T-cell (primary cell): ENCODE data around the gene SLC32A1. TPM values are rescaled to one million over a fixed set of nuclear protein-coding genes. Genes with fewer than 3 reads are reported as not detected.
A peak's percentile ranks its signal among the peaks of the same experiment; 100 is the strongest.

Experiments used
- ATAC-seq, 4 experiments: fragments of 200-7000 bp in 3 of 4; fragments of 150-1000 bp in 1 of 4; cut with Tn5 transposase; replicated peaks in 1 of 4; 1 replicate in 3 of 4; 2 replicates in 1 of 4; pipeline ENCODE4 v1.10.0; 2021; ENCODE audit warnings: moderate library complexity in 3 of 4, mild to moderate bottlenecking in 2 of 4, moderate number of reproducible peaks in 1 of 4
- CTCF ChIA-PET, 2 donors: fragments of 300-600 bp; sonication (Branson Sonifier 250); formaldehyde crosslinking; loops; one replicate each; lab custom pipeline; 2022; ENCODE audit warnings: antibody characterized with exemption in 2 of 2; lab: Charles Lee
- POLR2A ChIA-PET, 2 donors: fragments of 300-600 bp; sonication (Branson Sonifier 250); formaldehyde crosslinking; loops; one replicate each; lab custom pipeline; 2022; ENCODE audit warnings: antibody characterized with exemption in 2 of 2; lab: Charles Lee
- DNase-seq, 35 experiments: peaks; one replicate each; pipeline versions ENCODE4 v3.0.0 to v3.0.0-alpha.2; 2013 to 2023
- H3K27ac ChIP-seq: one replicate; pipeline ENCODE4 v1.5.1; 2013; ENCODE audit warnings: low read length
- H3K27me3 ChIP-seq, 2 experiments: replicated peaks in 1 of 2; 1 replicate in 1 of 2; 2 replicates in 1 of 2; pipeline versions ENCODE4 v1.6.1 to v1.7.0; 2013; ENCODE audit warnings: low read length in 1 of 2, mixed read lengths in 1 of 2; ENCODE audit not compliant: control insufficient read depth in 2 of 2, insufficient read depth in 2 of 2; ENCODE audit errors: extremely low read depth in 1 of 2
- H3K36me3 ChIP-seq, 2 donors: 1 replicate in 1 of 2; 2 replicates in 1 of 2; pipeline versions ENCODE4 v1.6.1 to v1.7.0; 2013; ENCODE audit warnings: low read length in 1 of 2; ENCODE audit not compliant: control insufficient read depth in 2 of 2, insufficient read depth in 1 of 2; ENCODE audit errors: extremely low read depth in 1 of 2
- H3K4me1 ChIP-seq, 2 experiments: 1 replicate in 1 of 2; 2 replicates in 1 of 2; pipeline versions ENCODE4 v1.6.1 to v1.7.0; 2013; ENCODE audit warnings: low read length in 2 of 2, mixed read lengths in 1 of 2; ENCODE audit not compliant: insufficient read depth in 2 of 2, control insufficient read depth in 1 of 2; ENCODE audit errors: extremely low read depth in 1 of 2
- H3K4me3 ChIP-seq, 2 donors: 1 replicate in 1 of 2; 2 replicates in 1 of 2; pipeline versions ENCODE4 v1.5.1 to v1.7.0; 2013; ENCODE audit warnings: mild to moderate bottlenecking in 2 of 2, low read length in 1 of 2, moderate library complexity in 1 of 2; ENCODE audit not compliant: control insufficient read depth in 1 of 2; ENCODE audit errors: extremely low read depth in 1 of 2
- H3K9me3 ChIP-seq: 2 replicates; pipeline ENCODE4 v1.7.0; 2013
- H3K27ac Mint-ChIP-seq, 2 donors: one replicate each; pipeline ENCODE4 v1.8.0; 2020 to 2021; ENCODE audit warnings: mild to moderate bottlenecking in 2 of 2, mixed read lengths in 2 of 2
- H3K27me3 Mint-ChIP-seq, 2 donors: one replicate each; pipeline ENCODE4 v1.8.0; 2021 to 2022; ENCODE audit warnings: mixed read lengths in 2 of 2
- H3K36me3 Mint-ChIP-seq: one replicate; pipeline ENCODE4 v1.8.0; 2021; ENCODE audit warnings: mixed read lengths
- H3K4me1 Mint-ChIP-seq, 3 donors: one replicate each; pipeline ENCODE4 v1.8.0; 2020 to 2022; ENCODE audit warnings: mixed read lengths in 3 of 3, mild to moderate bottlenecking in 1 of 3
- H3K4me3 Mint-ChIP-seq, 3 donors: one replicate each; pipeline ENCODE4 v1.8.0; 2020 to 2022; ENCODE audit warnings: mild to moderate bottlenecking in 3 of 3, mixed read lengths in 3 of 3, moderate library complexity in 3 of 3
- H3K9me3 Mint-ChIP-seq, 3 donors: one replicate each; pipeline ENCODE4 v1.8.0; 2020 to 2022; ENCODE audit warnings: mixed read lengths in 3 of 3
- WGBS: methylation state at CpG from one replicate; pipeline ENCODE4 v1.1.5; 2013; ENCODE audit warnings: missing lambda C conversion rate; ENCODE audit not compliant: insufficient coverage; 5-methylcytosine and 5-hydroxymethylcytosine counted together
- total RNA-seq, 35 experiments: library from RNA in 6 of 35; stranded (reverse) in 6 of 35; fragments of 120-200 nt in 1 of 35; gene quantifications; one replicate each; pipeline versions ENCODE4 v1.2.1 to v1.2.4 and lab custom pipeline; 2013 to 2026

Gene SLC32A1
- total RNA-seq, 5 donors from 2014 or later (not counting 1 experiment from before 2014, with no cell fraction given), result not detected

DNA sequence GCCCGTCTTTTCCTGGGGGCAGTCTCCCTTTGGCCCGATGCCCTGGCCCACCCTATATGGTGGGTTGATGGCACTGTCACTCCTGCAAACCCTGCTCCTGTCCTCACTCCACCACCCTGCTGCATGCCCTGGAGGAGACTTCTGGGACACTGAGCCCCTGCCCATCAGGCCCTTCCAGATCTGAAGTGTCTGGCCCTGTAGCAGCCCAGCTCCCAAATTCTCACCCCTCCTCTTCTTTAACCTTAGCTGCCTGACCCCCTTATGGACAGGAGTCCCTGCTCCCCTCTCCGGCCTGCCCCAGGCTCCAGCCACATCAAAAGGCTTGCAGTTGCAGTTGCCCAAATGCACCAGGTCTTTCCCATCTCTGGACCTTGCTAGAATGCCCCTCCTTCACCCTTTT, 20.8 kb upstream of the SLC32A1 start:
- Mint-ChIP-seq H3K9me3 (no peaks in the 10 kb centered on the region), H3K27ac (no peak overlapping the region), H3K4me1 (no peaks in the 10 kb centered on the region), H3K4me3 (no peak overlapping the region), H3K36me3 (no peaks in the 10 kb centered on the region), H3K27me3 (peaks cover 34 to 46% of the 10 kb centered on the region in 2 donors)
- no peaks in the 10 kb centered on the region for H3K4me1 ChIP-seq
- peaks cover 4 to 56% of the 10 kb centered on the region in 2 experiments for H3K27me3 ChIP-seq
- no peak for DNase-seq
- H3K9me3 ChIP-seq, result no peaks in the 10 kb centered on the region
- WGBS, result no CpG with 5 or more reads among the region's 3 CpGs
- POLR2A ChIA-PET, result interaction anchor here in 1 of 2 donors (0.6 kb wide), 1 partner anchor 22 kb away, joined by 3 read pairs; no protein-coding TSS in a partner anchor
- no peak overlapping the region for H3K4me3 ChIP-seq
- CTCF ChIA-PET, result no interaction called here
- ATAC-seq, result no peak
- no peak overlapping the region for H3K27ac ChIP-seq
- no peaks in the 10 kb centered on the region for H3K36me3 ChIP-seq

DNA sequence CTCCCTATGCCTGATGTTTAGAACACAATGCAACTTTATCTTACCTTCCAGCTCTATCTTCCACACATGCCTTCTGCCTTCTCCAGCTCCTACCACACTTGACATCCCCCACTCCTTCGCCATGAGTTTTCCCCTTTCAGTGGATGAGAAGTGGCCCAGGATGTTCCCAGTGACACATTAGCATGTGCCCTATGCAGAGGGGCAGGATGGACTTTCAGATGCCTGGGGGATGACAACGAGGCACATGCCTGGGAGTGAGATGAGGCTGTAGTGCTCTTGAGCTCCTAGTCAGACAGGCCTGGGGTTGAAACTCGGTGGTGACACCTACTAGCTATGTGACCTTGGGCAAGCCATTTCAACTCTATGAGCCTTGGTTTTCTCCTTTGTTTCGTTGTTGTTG, 20.1 kb upstream of the SLC32A1 start:
- Mint-ChIP-seq H3K4me1 (no peaks in the 10 kb centered on the region), H3K27ac (no peak overlapping the region), H3K9me3 (no peaks in the 10 kb centered on the region), H3K4me3 (no peak overlapping the region), H3K36me3 (no peaks in the 10 kb centered on the region), H3K27me3 (peaks cover 40 to 49% of the 10 kb centered on the region in 2 donors)
- Histone ChIP-seq H3K27ac (no peak overlapping the region), H3K4me3 (no peak overlapping the region), H3K27me3 (peaks cover 4 to 56% of the 10 kb centered on the region in 2 experiments), H3K4me1 (no peaks in the 10 kb centered on the region), H3K9me3 (no peaks in the 10 kb centered on the region), H3K36me3 (no peaks in the 10 kb centered on the region)
- DNase-seq, result no peak
- WGBS, result 25% methylated on average over 1 of the region's 4 CpGs
- CTCF ChIA-PET, result no interaction called here
- POLR2A ChIA-PET, result no interaction called here
- no peak for ATAC-seq

DNA sequence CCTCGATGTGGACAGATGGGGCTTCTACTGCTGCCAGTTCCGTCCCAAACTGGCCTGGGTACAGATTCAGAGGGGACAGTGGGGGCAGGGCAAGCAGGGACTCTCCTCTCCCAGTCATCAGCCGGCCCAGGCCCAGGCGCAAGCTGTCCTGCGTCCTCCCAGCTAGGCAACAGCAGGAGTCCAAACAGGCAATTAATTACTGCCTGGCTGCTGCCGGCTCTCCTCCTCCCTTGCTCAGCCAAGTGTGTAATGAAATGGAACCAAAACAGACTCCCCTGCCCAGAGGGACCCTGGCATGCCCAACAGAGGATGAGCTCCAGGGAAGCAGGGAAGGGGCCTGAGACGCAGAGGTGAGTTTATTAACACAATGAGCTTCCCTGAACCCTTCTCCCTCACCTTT, 17.8 kb upstream of the SLC32A1 start:
- Histone ChIP-seq H3K9me3 (no peaks in the 10 kb centered on the region), H3K4me1 (no peaks in the 10 kb centered on the region), H3K4me3 (no peak overlapping the region), H3K27me3 (peaks cover 9 to 50% of the 10 kb centered on the region in 2 experiments), H3K36me3 (no peaks in the 10 kb centered on the region), H3K27ac (no peak overlapping the region)
- WGBS, result 29% methylated on average over 4 of the region's 7 CpGs
- Mint-ChIP-seq H3K4me3 (no peak overlapping the region), H3K4me1 (no peaks in the 10 kb centered on the region), H3K9me3 (no peaks in the 10 kb centered on the region), H3K36me3 (no peaks in the 10 kb centered on the region), H3K27me3 (peaks cover 41 to 50% of the 10 kb centered on the region in 2 donors), H3K27ac (no peak overlapping the region)
- DNase-seq (no peak), ATAC-seq (no peak)
- POLR2A ChIA-PET, result no interaction called here
- CTCF ChIA-PET, result no interaction called here

DNA sequence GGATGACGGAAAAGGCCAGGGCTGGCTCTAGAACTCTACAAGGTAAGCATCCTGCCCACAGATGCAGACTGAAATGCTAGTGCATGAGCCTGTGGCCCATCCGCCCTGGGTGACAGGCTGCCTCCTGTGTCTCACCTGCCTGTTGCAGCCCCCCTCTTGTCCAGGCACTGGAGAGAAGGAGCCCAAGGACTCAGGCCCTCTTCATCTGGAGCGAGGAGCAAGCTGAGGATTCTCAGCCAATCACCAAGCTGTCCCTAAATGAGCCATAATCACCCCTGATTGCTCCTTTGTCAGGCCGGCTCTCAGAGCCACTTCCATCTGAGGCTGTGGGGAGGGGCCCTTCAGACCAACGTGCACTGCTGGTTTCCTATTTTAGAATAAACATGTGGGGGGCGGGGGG, 10.0 kb upstream of the SLC32A1 start:
- Mint-ChIP-seq H3K4me3 (no peak overlapping the region), H3K4me1 (no peaks in the 10 kb centered on the region), H3K27me3 (peaks cover 38 to 62% of the 10 kb centered on the region in 2 donors), H3K9me3 (no peaks in the 10 kb centered on the region), H3K36me3 (no peaks in the 10 kb centered on the region), H3K27ac (no peak overlapping the region)
- ATAC-seq (no peak), DNase-seq (no peak)
- H3K36me3 ChIP-seq, result no peaks in the 10 kb centered on the region
- CTCF ChIA-PET, result no interaction called here
- H3K9me3 ChIP-seq, result no peaks in the 10 kb centered on the region
- peaks cover 19 to 59% of the 10 kb centered on the region in 2 experiments for H3K27me3 ChIP-seq
- POLR2A ChIA-PET, result no interaction called here
- H3K4me3 ChIP-seq, result no peak overlapping the region
- 24% methylated on average over 3 of the region's 6 CpGs for WGBS
- H3K27ac ChIP-seq, result no peak overlapping the region
- H3K4me1 ChIP-seq, result no peaks in the 10 kb centered on the region

DNA sequence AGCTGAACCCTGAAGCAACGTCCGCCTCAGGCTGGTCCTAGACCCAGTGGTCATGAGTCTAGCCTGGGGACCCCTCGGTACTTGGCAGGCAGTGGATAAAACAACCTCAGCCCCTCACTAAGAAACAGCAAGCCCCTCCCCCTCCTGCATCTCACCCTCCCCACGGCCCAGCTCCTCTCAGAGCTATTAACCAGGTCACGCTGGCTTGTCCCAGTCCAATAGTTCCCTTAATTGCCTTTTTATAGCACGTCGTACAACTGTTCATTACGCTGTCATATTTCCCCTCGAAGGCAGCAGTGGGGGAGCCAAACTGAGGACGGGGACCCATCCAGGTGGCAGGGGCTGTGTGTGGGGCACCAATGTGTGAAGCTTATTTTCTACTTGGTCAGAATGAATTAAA, 8.6 kb upstream of the SLC32A1 start:
- H3K4me3 ChIP-seq, result no peak overlapping the region
- no peak overlapping the region for H3K27ac ChIP-seq
- no peaks in the 10 kb centered on the region for H3K36me3 ChIP-seq
- H3K4me3 Mint-ChIP-seq, result no peak overlapping the region
- ATAC-seq (no peak), DNase-seq (no peak)
- no peaks in the 10 kb centered on the region for H3K9me3 ChIP-seq
- WGBS, result 59% methylated on average over 3 of the region's 10 CpGs
- POLR2A ChIA-PET, result no interaction called here
- no peaks in the 10 kb centered on the region for H3K4me1 ChIP-seq
- H3K27me3 ChIP-seq, result peaks cover 17 to 65% of the 10 kb centered on the region in 2 experiments
- H3K9me3 Mint-ChIP-seq, result no peaks in the 10 kb centered on the region
- H3K36me3 Mint-ChIP-seq, result no peaks in the 10 kb centered on the region
- no peak overlapping the region for H3K27ac Mint-ChIP-seq
- no peaks in the 10 kb centered on the region for H3K4me1 Mint-ChIP-seq
- H3K27me3 Mint-ChIP-seq, result peaks cover 44 to 65% of the 10 kb centered on the region in 2 donors
- CTCF ChIA-PET, result interaction anchor here (0.5 to 0.6 kb wide), 2 partner anchors 8 to 24 kb away, joined by 3 read pairs; no protein-coding TSS in a partner anchor

DNA sequence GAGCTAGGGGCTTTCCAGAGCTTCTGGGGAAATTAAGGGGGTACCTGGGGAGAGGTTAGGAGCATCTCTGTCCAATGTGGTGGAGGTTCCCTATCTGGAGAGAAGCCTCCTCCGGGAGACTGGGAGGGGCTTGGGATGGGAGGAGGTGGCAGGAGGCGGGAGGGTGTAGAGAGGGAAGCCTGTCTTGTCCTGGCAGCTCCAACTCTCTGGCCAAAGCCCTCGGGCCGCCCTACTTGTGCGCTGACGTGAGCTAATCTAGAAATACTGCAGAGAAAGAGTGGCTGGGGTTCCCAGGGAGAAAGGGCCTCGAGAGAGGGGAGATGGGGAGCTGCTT, 1.6 kb upstream of the SLC32A1 start:
- no peak for DNase-seq
- Histone ChIP-seq H3K27me3 (peaks cover 30 to 82% of the 10 kb centered on the region in 2 experiments), H3K27ac (no peak overlapping the region), H3K4me3 (no peak overlapping the region), H3K4me1 (peaks cover 5 to 47% of the 10 kb centered on the region in 2 experiments), H3K9me3 (no peaks in the 10 kb centered on the region), H3K36me3 (no peaks in the 10 kb centered on the region)
- no peaks in the 10 kb centered on the region for H3K36me3 Mint-ChIP-seq
- CTCF ChIA-PET, result no interaction called here
- no peak overlapping the region for H3K27ac Mint-ChIP-seq
- ATAC-seq, result no peak
- peak overlapping the region in 2 of 3 donors; percentile 26 to 64 for H3K4me3 Mint-ChIP-seq
- no peaks in the 10 kb centered on the region for H3K9me3 Mint-ChIP-seq
- POLR2A ChIA-PET, result no interaction called here
- WGBS, result 6% methylated on average over 7 of the region's 7 CpGs
- H3K27me3 Mint-ChIP-seq, result peaks cover 74 to 88% of the 10 kb centered on the region in 2 donors
- peaks cover 31 to 36% (median 36%) of the 10 kb centered on the region in 3 donors for H3K4me1 Mint-ChIP-seq
